ENCODE data around the gene PLEKHN1.
"Not testable (repeated sequence)": the region's sequence is repeated elsewhere in the genome, so short reads cannot be mapped to it uniquely, and the experiment has no call there.

Gene PLEKHN1

GRCh38 chr1:1004420-1004779, 38.1 kb downstream of the PLEKHN1 start:
- H3K4me3 ChIP-seq (ENCODE audit: control insufficient read depth in 1 of 7, extremely low read depth in 1 of 7, insufficient read depth in 4 of 7, low read depth in 2 of 7, low read length in 6 of 7): peak overlapping the region in 2 of 7 experiments; percentile 43 to 63
- peaks cover 0 to 44% (median 7%) of the 10 kb centered on the region in 5 experiments for H3K27me3 ChIP-seq (replicated peaks in 2 of 5; ENCODE audit: control insufficient read depth in 4 of 5, insufficient read depth in 5 of 5, low read length in 4 of 5)
- CTCF ChIA-PET: interaction anchor here (1.1 to 2.0 kb wide), 6 partner anchors 9 to 22 kb away, joined by 3 to 10 read pairs (median 5); partner anchors contain the start of genes ISG15 and PERM1
- WGBS (ENCODE audit: insufficient coverage): 34% methylated on average over 4 of the region's 7 CpGs
- no peaks in the 10 kb centered on the region for H3K9me3 ChIP-seq (ENCODE audit: control extremely low read depth in 1 of 5, control insufficient read depth in 4 of 5, insufficient read depth in 2 of 5, low read depth in 1 of 5, low read length in 4 of 5)
- no peaks in the 10 kb centered on the region for H3K36me3 ChIP-seq (ENCODE audit: control insufficient read depth in 4 of 4, insufficient read depth in 4 of 4, low read length in 3 of 4)
- peaks cover 0 to 51% (median 48%) of the 10 kb centered on the region in 4 experiments for H3K4me1 ChIP-seq (ENCODE audit: control extremely low read depth in 1 of 4, control insufficient read depth in 4 of 4, insufficient read depth in 4 of 4, low read length in 3 of 4)
- DNase-seq: no peak
- POLR2A ChIA-PET: no interaction called here
- H3K27ac ChIP-seq (ENCODE audit: insufficient read depth in 1 of 2, low read depth in 1 of 2, low read length in 2 of 2, poor library complexity in 1 of 2, severe bottlenecking in 2 of 2): no peak overlapping the region

DNA sequence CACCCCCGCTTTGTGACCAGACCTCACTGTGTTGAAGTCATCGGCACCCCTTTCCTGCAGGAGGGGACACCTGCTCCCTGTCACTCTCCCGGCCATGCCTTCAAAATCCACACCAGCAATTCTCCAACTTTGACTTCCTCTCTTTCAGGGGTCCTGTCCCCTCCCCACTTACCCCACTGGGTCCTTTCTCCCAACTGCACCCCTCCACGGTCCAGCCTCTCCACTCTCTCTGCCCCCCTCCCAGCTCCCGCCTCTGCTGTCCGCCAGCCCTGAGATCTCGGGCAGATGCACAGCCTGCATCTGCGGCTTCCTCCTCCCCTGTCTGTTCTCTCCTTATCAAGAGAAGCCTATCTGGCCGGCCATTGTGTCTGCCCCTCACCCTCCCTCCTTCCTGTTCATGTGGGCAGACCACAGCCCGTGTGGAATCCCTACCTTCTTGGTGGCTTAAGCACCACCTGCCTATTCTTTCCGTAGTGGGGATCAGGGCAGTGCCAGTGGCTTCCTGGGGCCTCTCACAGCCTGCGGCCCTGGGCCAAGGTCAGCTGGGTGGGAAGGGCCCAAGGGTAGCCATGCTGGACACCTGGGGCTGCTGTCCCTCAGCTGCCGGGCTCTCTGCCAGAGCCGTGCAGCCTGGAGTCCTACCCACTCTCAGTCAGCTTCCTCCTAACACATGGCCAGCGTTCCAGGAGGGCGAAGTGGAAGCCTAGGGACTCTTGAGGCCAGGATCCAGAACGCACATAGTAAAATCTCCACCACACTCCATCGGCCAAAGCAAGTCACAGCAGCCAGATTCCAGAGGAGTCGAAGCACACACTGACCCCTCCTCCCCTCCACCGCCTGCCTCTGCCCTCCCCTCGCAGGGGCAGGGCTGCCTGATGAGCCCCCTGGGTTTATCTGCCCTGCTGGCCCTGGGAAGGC, 38.8 kb downstream of the PLEKHN1 start:
- Histone ChIP-seq H3K9me3 (ENCODE audit: control extremely low read depth in 1 of 5, control insufficient read depth in 4 of 5, insufficient read depth in 2 of 5, low read depth in 1 of 5, low read length in 4 of 5) (no peaks in the 10 kb centered on the region), H3K36me3 (ENCODE audit: control insufficient read depth in 4 of 4, insufficient read depth in 4 of 4, low read length in 3 of 4) (no peaks in the 10 kb centered on the region), H3K4me1 (ENCODE audit: control extremely low read depth in 1 of 4, control insufficient read depth in 4 of 4, insufficient read depth in 4 of 4, low read length in 3 of 4) (peaks cover 0 to 45% (median 42%) of the 10 kb centered on the region in 4 experiments), H3K4me3 (ENCODE audit: control insufficient read depth in 1 of 7, extremely low read depth in 1 of 7, insufficient read depth in 4 of 7, low read depth in 2 of 7, low read length in 6 of 7) (peak overlapping the region in 5 of 7 experiments; percentile 15 to 63 (median 43)), H3K27ac (ENCODE audit: insufficient read depth in 1 of 2, low read depth in 1 of 2, low read length in 2 of 2, poor library complexity in 1 of 2, severe bottlenecking in 2 of 2) (peak overlapping the region in 1 of 2 experiments; percentile 19), H3K27me3 (replicated peaks in 2 of 5; ENCODE audit: control insufficient read depth in 4 of 5, insufficient read depth in 5 of 5, low read length in 4 of 5) (peaks cover 0 to 38% (median 7%) of the 10 kb centered on the region in 5 experiments)
- whole genome bisulfite sequencing (ENCODE audit: insufficient coverage): 5% methylated on average over 15 of the region's 21 CpGs
- CTCF ChIA-PET: interaction anchor here (1.1 to 2.0 kb wide), 6 partner anchors 9 to 23 kb away, joined by 3 to 10 read pairs (median 5); partner anchors contain the start of genes ISG15 and PERM1
- DNase-seq: peak in 2 of 3 donors; percentile 69 to 79
- POLR2A ChIA-PET: interaction anchor here (0.5 to 0.7 kb wide), 3 partner anchors 206 to 1525 kb away, joined by 3 to 4 read pairs (median 4); no protein-coding TSS in a partner anchor

DNA sequence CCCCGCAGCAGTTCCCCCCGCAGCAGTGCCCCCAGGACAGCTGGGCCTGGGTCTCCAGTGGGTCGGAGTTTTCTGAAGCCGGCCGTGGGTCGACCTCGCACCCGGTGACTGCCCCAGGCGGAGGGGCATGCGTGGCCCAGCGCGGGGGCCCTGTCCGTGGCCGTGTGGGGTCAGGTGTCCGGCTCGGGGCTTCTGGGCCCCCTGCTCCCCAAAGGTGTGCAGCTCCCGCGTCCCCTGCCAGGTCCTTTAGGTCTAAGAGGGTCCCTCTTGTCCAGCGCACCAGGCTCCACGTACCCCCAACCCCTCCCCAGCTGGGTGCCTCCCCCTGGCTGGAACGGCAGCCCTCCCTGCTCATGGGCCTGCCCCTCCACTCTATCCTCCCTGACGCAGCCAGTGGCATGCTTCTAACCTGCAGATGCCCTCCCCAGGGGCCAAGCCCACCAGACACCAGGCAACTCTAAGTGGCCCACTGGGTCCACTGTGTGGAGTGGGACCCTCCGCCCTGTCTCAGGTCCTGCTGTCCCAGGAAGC, 39.6 kb downstream of the PLEKHN1 start:
- POLR2A ChIA-PET: interaction anchor here (0.5 kb wide), 1 partner anchor 205 kb away, joined by 4 read pairs; no protein-coding TSS in a partner anchor
- CTCF ChIA-PET: interaction anchor here (1.5 to 2.4 kb wide), 3 partner anchors 10 to 24 kb away, joined by 5 to 10 read pairs (median 5); partner anchors contain the start of gene PERM1
- no peak for DNase-seq
- WGBS (ENCODE audit: insufficient coverage): 82% methylated on average over 20 of the region's 23 CpGs
- peaks cover 0 to 37% (median 34%) of the 10 kb centered on the region in 4 experiments for H3K4me1 ChIP-seq (ENCODE audit: control extremely low read depth in 1 of 4, control insufficient read depth in 4 of 4, insufficient read depth in 4 of 4, low read length in 3 of 4)
- H3K9me3 ChIP-seq (ENCODE audit: control extremely low read depth in 1 of 5, control insufficient read depth in 4 of 5, insufficient read depth in 2 of 5, low read depth in 1 of 5, low read length in 4 of 5): no peaks in the 10 kb centered on the region
- peaks cover 0 to 30% (median 5%) of the 10 kb centered on the region in 5 experiments for H3K27me3 ChIP-seq (replicated peaks in 2 of 5; ENCODE audit: control insufficient read depth in 4 of 5, insufficient read depth in 5 of 5, low read length in 4 of 5)
- H3K4me3 ChIP-seq (ENCODE audit: control insufficient read depth in 1 of 7, extremely low read depth in 1 of 7, insufficient read depth in 4 of 7, low read depth in 2 of 7, low read length in 6 of 7): no peak overlapping the region
- H3K36me3 ChIP-seq (ENCODE audit: control insufficient read depth in 4 of 4, insufficient read depth in 4 of 4, low read length in 3 of 4): no peaks in the 10 kb centered on the region
- H3K27ac ChIP-seq (ENCODE audit: insufficient read depth in 1 of 2, low read depth in 1 of 2, low read length in 2 of 2, poor library complexity in 1 of 2, severe bottlenecking in 2 of 2): no peak overlapping the region

- Histone ChIP-seq H3K36me3 (ENCODE audit: control insufficient read depth in 4 of 4, insufficient read depth in 4 of 4, low read length in 3 of 4) (no peaks in the 10 kb centered on the region), H3K4me1 (ENCODE audit: control extremely low read depth in 1 of 4, control insufficient read depth in 4 of 4, insufficient read depth in 4 of 4, low read length in 3 of 4) (peaks cover 0 to 30% (median 27%) of the 10 kb centered on the region in 4 experiments), H3K9me3 (ENCODE audit: control extremely low read depth in 1 of 5, control insufficient read depth in 4 of 5, insufficient read depth in 2 of 5, low read depth in 1 of 5, low read length in 4 of 5) (no peaks in the 10 kb centered on the region), H3K27me3 (replicated peaks in 2 of 5; ENCODE audit: control insufficient read depth in 4 of 5, insufficient read depth in 5 of 5, low read length in 4 of 5) (peaks cover 0 to 23% (median 3%) of the 10 kb centered on the region in 5 experiments), H3K4me3 (ENCODE audit: control insufficient read depth in 1 of 7, extremely low read depth in 1 of 7, insufficient read depth in 4 of 7, low read depth in 2 of 7, low read length in 6 of 7) (no peak overlapping the region), H3K27ac (ENCODE audit: insufficient read depth in 1 of 2, low read depth in 1 of 2, low read length in 2 of 2, poor library complexity in 1 of 2, severe bottlenecking in 2 of 2) (no peak overlapping the region)
- 96% methylated on average over 29 of the region's 37 CpGs for WGBS (ENCODE audit: insufficient coverage)
- no peak for DNase-seq
- CTCF ChIA-PET: interaction anchor here (1.0 to 2.4 kb wide), 4 partner anchors 9 to 23 kb away, joined by 3 to 10 read pairs (median 4); no protein-coding TSS in a partner anchor
- POLR2A ChIA-PET: no interaction called here
Measured at GRCh38 chr1:1006305-1007159, 40.2 kb downstream of the PLEKHN1 start.

GRCh38 chr1:1010131-1010530, 43.8 kb downstream of the PLEKHN1 start:
- H3K27me3 ChIP-seq (replicated peaks in 2 of 5; ENCODE audit: control insufficient read depth in 4 of 5, insufficient read depth in 5 of 5, low read length in 4 of 5); POLR2A ChIA-PET; DNase-seq; H3K9me3 ChIP-seq (ENCODE audit: control extremely low read depth in 1 of 5, control insufficient read depth in 4 of 5, insufficient read depth in 2 of 5, low read depth in 1 of 5, low read length in 4 of 5); H3K36me3 ChIP-seq (ENCODE audit: control insufficient read depth in 4 of 4, insufficient read depth in 4 of 4, low read length in 3 of 4); H3K27ac ChIP-seq (ENCODE audit: insufficient read depth in 1 of 2, low read depth in 1 of 2, low read length in 2 of 2, poor library complexity in 1 of 2, severe bottlenecking in 2 of 2); H3K4me3 ChIP-seq (ENCODE audit: control insufficient read depth in 1 of 7, extremely low read depth in 1 of 7, insufficient read depth in 4 of 7, low read depth in 2 of 7, low read length in 6 of 7): not testable (repeated sequence)
- H3K4me1 ChIP-seq (ENCODE audit: control extremely low read depth in 1 of 4, control insufficient read depth in 4 of 4, insufficient read depth in 4 of 4, low read length in 3 of 4): peaks cover 3 to 36% (median 30%) of the 10 kb centered on the region in 4 experiments
- 93% methylated on average over 3 of the region's 8 CpGs for WGBS (ENCODE audit: insufficient coverage)
- CTCF ChIA-PET: interaction anchor here (1.0 kb wide), 1 partner anchor 8 kb away, joined by 3 read pairs; no protein-coding TSS in a partner anchor

GRCh38 chr1:1011396-1011949, 45.2 kb downstream of the PLEKHN1 start:
- no peak overlapping the region for H3K4me3 ChIP-seq (ENCODE audit: control insufficient read depth in 1 of 7, extremely low read depth in 1 of 7, insufficient read depth in 4 of 7, low read depth in 2 of 7, low read length in 6 of 7)
- ChIA-PET CTCF (interaction anchor here (1.0 kb wide), 1 partner anchor 9 kb away, joined by 3 read pairs; no protein-coding TSS in a partner anchor), POLR2A (no interaction called here)
- no peaks in the 10 kb centered on the region for H3K9me3 ChIP-seq (ENCODE audit: control extremely low read depth in 1 of 5, control insufficient read depth in 4 of 5, insufficient read depth in 2 of 5, low read depth in 1 of 5, low read length in 4 of 5)
- peak in 2 of 3 donors; percentile 56 to 58 for DNase-seq
- H3K4me1 ChIP-seq (ENCODE audit: control extremely low read depth in 1 of 4, control insufficient read depth in 4 of 4, insufficient read depth in 4 of 4, low read length in 3 of 4): peaks cover 3 to 28% (median 22%) of the 10 kb centered on the region in 4 experiments
- H3K27ac ChIP-seq (ENCODE audit: insufficient read depth in 1 of 2, low read depth in 1 of 2, low read length in 2 of 2, poor library complexity in 1 of 2, severe bottlenecking in 2 of 2): no peak overlapping the region
- H3K36me3 ChIP-seq (ENCODE audit: control insufficient read depth in 4 of 4, insufficient read depth in 4 of 4, low read length in 3 of 4): no peaks in the 10 kb centered on the region
- no peaks in the 10 kb centered on the region for H3K27me3 ChIP-seq (replicated peaks in 2 of 5; ENCODE audit: control insufficient read depth in 4 of 5, insufficient read depth in 5 of 5, low read length in 4 of 5)
- WGBS (ENCODE audit: insufficient coverage): 73% methylated on average over 14 of the region's 14 CpGs

Data from common myeloid progenitor, CD34-positive (primary cell).